ENCODE data around the gene RNPS1.

- no peak for TF ChIP-seq CTCF (IDR thresholded peaks at IDR 0.05)
- TF ChIP-seq ZFX (IDR thresholded peaks at IDR 0.05; ENCODE audit: borderline replicate concordance), result no peak
These were observed 6.0 kb upstream of the RNPS1 start for GRCh38 chr16:2273931-2274330.

Data from 22Rv1 (cell line).